Muscle of back (tissue), 11 donors: ENCODE results near the gene CLEC17A. TPM values are rescaled to one million over a fixed set of nuclear protein-coding genes. Genes with fewer than 3 reads are reported as not detected.

Experiments used
- DNase-seq, 3 donors: peaks; one replicate each; pipeline versions ENCODE4 v3.0.0 to v3.0.0-alpha.2; 2013
- polyA plus RNA-seq, 10 donors: library from polyadenylated mRNA; unstranded; fragments of 120-200 nt; gene quantifications; one replicate each; pipeline ENCODE4 v1.2.1, GENCODE V29; 2013; ENCODE audit not compliant: insufficient read length in 10 of 10

Gene CLEC17A
- polyA plus RNA-seq, 10 donors: 0.05 to 0.21 (median 0.12) TPM; not detected in 4

- DNase-seq: no peak
These were observed 66.1 kb downstream of the CLEC17A start for GRCh38 chr19:14649020-14649419.

- DNase-seq: no peak
These were observed 67.3 kb downstream of the CLEC17A start for GRCh38 chr19:14650161-14650560.

GRCh38 chr19:14654786-14655560 lies 72.1 kb downstream of the CLEC17A start:
- DNase-seq: no peak

GRCh38 chr19:14655726-14656125 lies 72.8 kb downstream of the CLEC17A start:
- DNase-seq: no peak

- DNase-seq: no peak
These were observed 77.1 kb downstream of the CLEC17A start for GRCh38 chr19:14659874-14660489.

GRCh38 chr19:14661372-14661924 lies 78.6 kb downstream of the CLEC17A start:
- peak in 2 of 3 donors; percentile 3 to 18 for DNase-seq

Other genes with a start within 250 kb of the CLEC17A start
- gene ADGRE5, start 201.6 kb upstream of the CLEC17A start, polyA plus RNA-seq: 10 to 100 TPM; 34.0 to 69.2 (median 46.9) TPM
- gene DDX39A, start 163.7 kb upstream of the CLEC17A start, polyA plus RNA-seq: 10 to 100 TPM; 34.2 to 51.9 (median 42.4) TPM
- 10 to 100 TPM; 50.7 to 78.8 (median 61.3) TPM for gene PKN1, start 149.8 kb upstream of the CLEC17A start, polyA plus RNA-seq
- gene PTGER1, start 107.7 kb upstream of the CLEC17A start, polyA plus RNA-seq: not detected
- 10 to 100 TPM; 32.6 to 57.8 (median 40.7) TPM for gene GIPC1, start 87.0 kb upstream of the CLEC17A start, polyA plus RNA-seq
- 100 to 1,000 TPM in 1 of 10 donors, 10 to 100 TPM in 9; 65.2 to 106 (median 74.9) TPM for gene DNAJB1, start 64.7 kb upstream of the CLEC17A start, polyA plus RNA-seq
- 100 to 1,000 TPM in 8 of 10 donors, 10 to 100 TPM in 2; 72.1 to 120 (median 103) TPM for gene TECR, start 53.5 kb upstream of the CLEC17A start, polyA plus RNA-seq
- 100 to 1,000 TPM in 7 of 10 donors, 10 to 100 TPM in 3; 89.7 to 158 (median 111) TPM for gene NDUFB7, start 11.0 kb upstream of the CLEC17A start, polyA plus RNA-seq
- gene ADGRE3, start 91.8 kb downstream of the CLEC17A start, polyA plus RNA-seq: under 1 TPM in 1 of 10 donors, not detected in 9; 0.05 TPM
- gene ZNF333, start 107.0 kb downstream of the CLEC17A start, polyA plus RNA-seq: 10 to 100 TPM; 11.8 to 28.5 (median 16.0) TPM
- 1 to 10 TPM in 3 of 10 donors, under 1 TPM in 7; 0.37 to 1.8 (median 0.65) TPM for gene ADGRE2, start 195.5 kb downstream of the CLEC17A start, polyA plus RNA-seq